ENCODE measurements around the gene SHISAL1. TPM values are rescaled to one million over a fixed set of nuclear protein-coding genes. Genes with fewer than 3 reads are reported as not detected.

The SHISAL1 gene
- total and polyA plus RNA-seq, 2 donors (not counting 3 experiments of a cell fraction or from before 2014, with no cell fraction given) = 0.01 to 0.07 TPM

DNA sequence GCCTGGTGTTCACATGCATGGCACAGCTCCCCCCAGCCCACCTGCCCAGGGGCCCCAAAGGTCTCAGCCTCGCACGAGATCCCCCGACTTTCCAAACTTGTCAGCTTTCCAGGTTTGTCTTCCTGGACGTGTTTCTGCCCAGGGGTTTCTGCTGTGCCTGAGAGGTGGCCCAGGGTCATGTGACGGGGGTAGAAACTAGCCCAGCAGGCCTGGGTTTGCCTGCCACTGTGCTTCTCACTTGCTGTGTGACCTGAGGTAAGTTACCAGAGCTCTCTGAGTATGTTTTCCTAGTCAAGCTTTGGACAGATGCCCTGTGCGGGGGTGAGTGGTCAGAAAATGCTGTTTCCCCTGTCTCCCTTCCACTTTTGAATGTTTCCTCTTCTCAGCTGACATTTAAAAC is 38.3 kb upstream of the SHISAL1 start:
- POLR2A ChIA-PET = no interaction called here
- H3K9me3 ChIP-seq (replicated peaks; ENCODE audit: control insufficient read depth, insufficient read depth, low read length) = no peaks in the 10 kb centered on the region
- TF ChIP-seq MYC (IDR thresholded peaks at IDR 0.05; ENCODE audit: low read depth, low read length) (no peak), POLR2AphosphoS5 (IDR thresholded peaks at IDR 0.05; ENCODE audit: insufficient read depth, low read depth, low read length) (no peak), EZH2 (IDR thresholded peaks at IDR 0.05; ENCODE audit: borderline replicate concordance, low read depth, low read length, severe bottlenecking) (no peak), GATA2 (IDR thresholded peaks at IDR 0.05; ENCODE audit: insufficient read depth, insufficient read length, low read depth, low read length) (no peak), FOS (IDR thresholded peaks at IDR 0.05; ENCODE audit: borderline replicate concordance, insufficient read depth, low read length) (no peak), JUN (IDR thresholded peaks at IDR 0.05; ENCODE audit: borderline replicate concordance, insufficient read depth, insufficient read length, low read depth) (no peak), POLR2A (IDR thresholded peaks at IDR 0.05; ENCODE audit: low read depth, low read length) (no peak)
- TF ChIP-seq, protein P1, sequence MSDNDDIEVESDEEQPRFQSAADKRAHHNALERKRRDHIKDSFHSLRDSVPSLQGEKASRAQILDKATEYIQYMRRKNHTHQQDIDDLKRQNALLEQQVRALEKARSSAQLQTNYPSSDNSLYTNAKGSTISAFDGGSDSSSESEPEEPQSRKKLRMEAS (IDR thresholded peaks at IDR 0.05; ENCODE audit: insufficient read depth, insufficient read length) = no peak
- TF ChIP-seq, protein P2, sequence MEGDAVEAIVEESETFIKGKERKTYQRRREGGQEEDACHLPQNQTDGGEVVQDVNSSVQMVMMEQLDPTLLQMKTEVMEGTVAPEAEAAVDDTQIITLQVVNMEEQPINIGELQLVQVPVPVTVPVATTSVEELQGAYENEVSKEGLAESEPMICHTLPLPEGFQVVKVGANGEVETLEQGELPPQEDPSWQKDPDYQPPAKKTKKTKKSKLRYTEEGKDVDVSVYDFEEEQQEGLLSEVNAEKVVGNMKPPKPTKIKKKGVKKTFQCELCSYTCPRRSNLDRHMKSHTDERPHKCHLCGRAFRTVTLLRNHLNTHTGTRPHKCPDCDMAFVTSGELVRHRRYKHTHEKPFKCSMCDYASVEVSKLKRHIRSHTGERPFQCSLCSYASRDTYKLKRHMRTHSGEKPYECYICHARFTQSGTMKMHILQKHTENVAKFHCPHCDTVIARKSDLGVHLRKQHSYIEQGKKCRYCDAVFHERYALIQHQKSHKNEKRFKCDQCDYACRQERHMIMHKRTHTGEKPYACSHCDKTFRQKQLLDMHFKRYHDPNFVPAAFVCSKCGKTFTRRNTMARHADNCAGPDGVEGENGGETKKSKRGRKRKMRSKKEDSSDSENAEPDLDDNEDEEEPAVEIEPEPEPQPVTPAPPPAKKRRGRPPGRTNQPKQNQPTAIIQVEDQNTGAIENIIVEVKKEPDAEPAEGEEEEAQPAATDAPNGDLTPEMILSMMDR (IDR thresholded peaks at IDR 0.05; ENCODE audit: extremely low read depth in 1 of 2, insufficient read depth in 1 of 2, low read depth in 1 of 2, low read length in 2 of 2) = no peak
- FAIRE-seq = no peak
- intact Hi-C loops (cut with micrococcal nuclease) (no loop called here), dilution Hi-C loops (cut with MboI; ENCODE audit: extremely low pct_ligation_motif_present, low sequenced_read_pairs) (no loop called here)
- no peaks in the 10 kb centered on the region for H3K9me1 ChIP-seq (replicated peaks; ENCODE audit: control insufficient read depth, extremely low read depth, insufficient read depth, low read length)
- H4K20me1 ChIP-seq (replicated peaks; ENCODE audit: control insufficient read depth, extremely low read depth, insufficient read depth, low read length) = no peaks in the 10 kb centered on the region
- H3K4me2 ChIP-seq (ENCODE audit: insufficient read depth, low read length) = no peak overlapping the region
- no peak for DNase-seq (ENCODE audit: low read depth, low spot score)
- H3K36me3 ChIP-seq (ENCODE audit: control insufficient read depth in 2 of 2, extremely low read depth in 1 of 2, insufficient read depth in 2 of 2, low read length in 2 of 2) = no peaks in the 10 kb centered on the region
- no TSS peak for BruUV-seq (replicated peaks)
- no peak overlapping the region for H3K27ac ChIP-seq (ENCODE audit: insufficient read depth, low read depth, low read length)
- H3K79me2 ChIP-seq (ENCODE audit: control insufficient read depth, insufficient read depth, low read length) = no peaks in the 10 kb centered on the region
- H3K4me1 ChIP-seq (ENCODE audit: control insufficient read depth, extremely low read depth, insufficient read depth, low read length) = no peaks in the 10 kb centered on the region
- no peak overlapping the region for H3K9ac ChIP-seq (replicated peaks; ENCODE audit: extremely low read depth, insufficient read depth, low read length)
- H2AFZ ChIP-seq (ENCODE audit: low read depth, low read length) = no peak overlapping the region
- CTCF ChIA-PET = interaction anchor here (0.6 kb wide), 1 partner anchor 358 kb away, joined by 3 read pairs; no protein-coding TSS in a partner anchor
- peaks cover 0 to 2% of the 10 kb centered on the region in 2 experiments for H3K27me3 ChIP-seq (ENCODE audit: control insufficient read depth in 2 of 2, insufficient read depth in 2 of 2, low read length in 2 of 2)
- no peak overlapping the region for H3K4me3 ChIP-seq (replicated peaks in 1 of 3; ENCODE audit: insufficient read depth in 1 of 3, low read depth in 1 of 3, low read length in 3 of 3)
